ENCODE results near the gene RAB30. TPM values are rescaled to one million over a fixed set of nuclear protein-coding genes. Genes with fewer than 3 reads are reported as not detected.
A peak's percentile ranks its signal among the peaks of the same experiment; 100 is the strongest.

The RAB30 gene
- polyA plus RNA-seq, 1 donor: 5.3 TPM

DNA sequence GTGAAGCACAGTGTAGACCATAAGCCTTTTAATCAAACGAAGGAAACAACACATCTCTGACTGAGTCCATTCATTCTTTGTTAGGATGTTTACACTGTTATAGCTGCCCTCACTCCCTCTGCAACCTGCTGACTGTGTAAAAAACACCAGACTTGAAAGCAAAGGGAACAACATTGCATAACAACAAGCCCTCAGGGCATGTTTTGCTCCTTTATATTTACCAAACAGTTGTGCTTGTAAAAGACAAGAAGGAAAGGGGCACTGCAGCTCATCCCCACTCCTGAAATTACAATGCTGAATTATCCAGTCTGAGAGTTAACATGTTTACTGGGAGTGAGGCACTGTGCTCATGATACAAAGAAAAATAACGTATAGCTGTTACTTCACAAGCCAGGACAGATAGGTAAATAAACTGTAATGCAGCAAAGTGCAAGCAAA, 46.4 kb downstream of the RAB30 start:
- H3K27ac ChIP-seq (ENCODE audit: low read length): no peak overlapping the region
- H3K9me3 ChIP-seq (ENCODE audit: control insufficient read depth, low read depth, low read length): no peaks in the 10 kb centered on the region
- peaks cover 6% of the 10 kb centered on the region for H3K4me1 ChIP-seq (ENCODE audit: control insufficient read depth, insufficient read depth, low read length)
- no CpG with 5 or more reads among the region's 2 CpGs for WGBS (ENCODE audit: insufficient coverage, low lambda C conversion rate)
- no peak for DNase-seq
- H3K4me3 ChIP-seq (ENCODE audit: low read length): no peak overlapping the region
- H3K36me3 ChIP-seq (ENCODE audit: control insufficient read depth, insufficient read depth, low read length): no peaks in the 10 kb centered on the region
- H3K27me3 ChIP-seq (ENCODE audit: control insufficient read depth, insufficient read depth, low read length): no peaks in the 10 kb centered on the region

DNA sequence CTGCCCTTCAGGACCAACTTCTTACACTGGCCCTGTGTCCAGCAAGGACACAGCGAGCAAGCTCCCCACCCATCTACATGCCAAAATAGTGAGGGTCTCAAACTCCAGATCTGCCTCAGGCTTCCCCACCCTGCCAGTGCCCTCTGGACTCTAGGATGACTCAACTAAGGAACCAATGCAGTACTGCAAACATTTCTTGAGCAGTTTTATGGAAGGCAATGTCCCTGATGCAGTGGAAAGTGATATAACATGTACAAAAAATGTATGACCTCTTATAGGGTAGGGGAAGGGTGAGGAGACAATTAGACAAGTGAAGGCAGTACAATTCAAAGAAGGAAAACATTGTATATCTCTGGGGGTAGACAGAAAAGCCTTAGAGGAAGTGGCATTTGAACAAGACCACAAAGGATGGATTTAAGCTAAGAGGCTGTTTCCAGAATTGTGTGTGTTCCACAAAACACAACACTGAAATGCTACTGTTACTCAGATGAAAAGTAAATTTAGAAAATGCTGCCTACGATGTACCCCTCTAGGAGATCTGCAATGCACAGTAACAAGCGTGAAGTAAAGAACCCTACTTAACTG, 47.3 kb downstream of the RAB30 start:
- no peaks in the 10 kb centered on the region for H3K27me3 ChIP-seq (ENCODE audit: control insufficient read depth, insufficient read depth, low read length)
- no peak overlapping the region for H3K27ac ChIP-seq (ENCODE audit: low read length)
- DNase-seq: peak in 1 of 2 donors; percentile 49
- no peak overlapping the region for H3K4me3 ChIP-seq (ENCODE audit: low read length)
- no CpG with 5 or more reads among the region's 3 CpGs for WGBS (ENCODE audit: insufficient coverage, low lambda C conversion rate)
- H3K4me1 ChIP-seq (ENCODE audit: control insufficient read depth, insufficient read depth, low read length): peaks cover 6% of the 10 kb centered on the region
- no peaks in the 10 kb centered on the region for H3K9me3 ChIP-seq (ENCODE audit: control insufficient read depth, low read depth, low read length)
- H3K36me3 ChIP-seq (ENCODE audit: control insufficient read depth, insufficient read depth, low read length): no peaks in the 10 kb centered on the region

DNA sequence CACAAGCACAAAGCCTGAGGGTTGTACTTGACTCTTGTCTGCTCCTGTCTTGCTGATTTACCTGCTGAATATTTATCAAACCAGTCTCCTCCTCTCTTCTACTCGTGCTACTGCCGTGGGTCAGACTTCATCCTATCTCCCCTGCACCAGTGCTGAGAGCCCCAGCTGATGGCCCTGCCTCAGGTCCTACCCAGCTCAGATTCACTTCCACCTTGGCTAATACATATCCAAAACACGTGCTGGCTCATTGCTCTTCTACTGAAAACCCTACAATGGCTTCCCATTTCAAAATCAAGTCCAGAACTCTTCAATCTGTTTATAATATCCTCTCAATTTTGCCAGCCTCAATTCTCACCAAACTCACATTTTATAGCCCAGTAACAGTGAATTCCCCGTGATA, 48.3 kb downstream of the RAB30 start:
- WGBS (ENCODE audit: insufficient coverage, low lambda C conversion rate): no CpG with 5 or more reads among the region's 4 CpGs
- no peaks in the 10 kb centered on the region for H3K27me3 ChIP-seq (ENCODE audit: control insufficient read depth, insufficient read depth, low read length)
- DNase-seq: no peak
- H3K4me3 ChIP-seq (ENCODE audit: low read length): no peak overlapping the region
- no peaks in the 10 kb centered on the region for H3K36me3 ChIP-seq (ENCODE audit: control insufficient read depth, insufficient read depth, low read length)
- no peaks in the 10 kb centered on the region for H3K9me3 ChIP-seq (ENCODE audit: control insufficient read depth, low read depth, low read length)
- H3K27ac ChIP-seq (ENCODE audit: low read length): no peak overlapping the region
- peaks cover 6% of the 10 kb centered on the region for H3K4me1 ChIP-seq (ENCODE audit: control insufficient read depth, insufficient read depth, low read length)

DNA sequence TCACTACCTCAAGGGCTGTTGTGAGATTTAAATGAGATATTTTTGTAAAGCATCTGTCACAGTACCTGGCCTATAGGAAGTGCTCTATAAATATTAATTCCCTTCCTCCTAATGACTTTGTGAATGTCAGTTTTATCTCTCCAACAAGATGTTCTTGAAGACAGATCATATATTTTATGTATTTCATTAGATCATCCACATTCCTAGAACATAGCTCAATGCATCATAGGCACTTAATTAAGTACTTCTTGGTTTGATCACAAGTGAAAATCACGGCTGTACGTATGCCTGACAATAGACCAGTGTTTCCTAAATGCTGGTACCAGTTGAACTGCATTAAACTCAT, 49.9 kb downstream of the RAB30 start:
- Histone ChIP-seq H3K27me3 (ENCODE audit: control insufficient read depth, insufficient read depth, low read length) (no peaks in the 10 kb centered on the region), H3K4me1 (ENCODE audit: control insufficient read depth, insufficient read depth, low read length) (peaks cover 6% of the 10 kb centered on the region), H3K4me3 (ENCODE audit: low read length) (no peak overlapping the region), H3K36me3 (ENCODE audit: control insufficient read depth, insufficient read depth, low read length) (no peaks in the 10 kb centered on the region), H3K9me3 (ENCODE audit: control insufficient read depth, low read depth, low read length) (no peaks in the 10 kb centered on the region), H3K27ac (ENCODE audit: low read length) (no peak overlapping the region)
- no CpG with 5 or more reads among the region's 2 CpGs for WGBS (ENCODE audit: insufficient coverage, low lambda C conversion rate)
- DNase-seq: no peak

DNA sequence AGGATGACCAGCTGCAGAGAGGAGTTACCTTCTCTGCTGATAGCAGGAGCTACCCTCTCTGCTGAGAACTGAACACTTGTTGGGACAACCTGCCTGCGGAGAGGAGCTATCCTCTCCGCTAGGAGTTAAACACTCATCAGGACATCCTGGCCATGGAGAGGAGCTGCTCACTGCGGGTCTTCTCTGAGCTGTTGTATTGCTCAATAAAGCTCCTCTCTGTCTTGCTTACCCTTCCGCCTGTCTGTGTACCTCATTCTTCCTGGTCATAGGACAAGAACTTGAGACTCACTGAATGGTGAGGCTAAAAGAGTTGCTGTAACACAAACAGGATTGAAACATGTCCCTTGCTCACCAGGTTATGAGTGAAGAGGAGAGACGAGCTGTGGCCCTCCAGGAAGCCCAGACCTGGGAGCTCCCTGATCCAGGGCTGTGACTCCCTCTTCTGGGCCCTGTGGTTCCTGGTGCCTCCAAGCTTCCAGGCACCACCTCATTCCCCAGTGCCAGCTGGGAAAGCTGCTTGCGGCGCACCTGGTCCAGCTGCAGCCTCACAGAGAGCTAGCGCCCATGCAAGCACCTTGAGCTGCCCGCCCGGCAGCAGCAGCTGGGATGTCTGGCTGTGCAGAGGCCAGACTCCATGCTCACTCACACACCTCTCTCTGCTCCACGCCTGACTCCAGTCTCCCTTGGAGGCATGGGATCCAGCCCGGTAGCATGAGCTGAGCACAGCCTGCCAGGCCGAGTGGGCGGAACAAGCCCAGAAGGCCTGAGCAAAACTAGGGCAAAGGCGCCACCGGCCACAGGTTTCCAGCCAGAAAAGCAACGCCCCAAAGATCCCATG, 50.5 kb downstream of the RAB30 start:
- Histone ChIP-seq H3K9me3 (ENCODE audit: control insufficient read depth, low read depth, low read length) (no peaks in the 10 kb centered on the region), H3K27ac (ENCODE audit: low read length) (no peak overlapping the region), H3K27me3 (ENCODE audit: control insufficient read depth, insufficient read depth, low read length) (no peaks in the 10 kb centered on the region), H3K36me3 (ENCODE audit: control insufficient read depth, insufficient read depth, low read length) (no peaks in the 10 kb centered on the region), H3K4me1 (ENCODE audit: control insufficient read depth, insufficient read depth, low read length) (peaks cover 6% of the 10 kb centered on the region), H3K4me3 (ENCODE audit: low read length) (no peak overlapping the region)
- no peak for DNase-seq
- WGBS (ENCODE audit: insufficient coverage, low lambda C conversion rate): 100% methylated on average over 1 of the region's 17 CpGs

DNA sequence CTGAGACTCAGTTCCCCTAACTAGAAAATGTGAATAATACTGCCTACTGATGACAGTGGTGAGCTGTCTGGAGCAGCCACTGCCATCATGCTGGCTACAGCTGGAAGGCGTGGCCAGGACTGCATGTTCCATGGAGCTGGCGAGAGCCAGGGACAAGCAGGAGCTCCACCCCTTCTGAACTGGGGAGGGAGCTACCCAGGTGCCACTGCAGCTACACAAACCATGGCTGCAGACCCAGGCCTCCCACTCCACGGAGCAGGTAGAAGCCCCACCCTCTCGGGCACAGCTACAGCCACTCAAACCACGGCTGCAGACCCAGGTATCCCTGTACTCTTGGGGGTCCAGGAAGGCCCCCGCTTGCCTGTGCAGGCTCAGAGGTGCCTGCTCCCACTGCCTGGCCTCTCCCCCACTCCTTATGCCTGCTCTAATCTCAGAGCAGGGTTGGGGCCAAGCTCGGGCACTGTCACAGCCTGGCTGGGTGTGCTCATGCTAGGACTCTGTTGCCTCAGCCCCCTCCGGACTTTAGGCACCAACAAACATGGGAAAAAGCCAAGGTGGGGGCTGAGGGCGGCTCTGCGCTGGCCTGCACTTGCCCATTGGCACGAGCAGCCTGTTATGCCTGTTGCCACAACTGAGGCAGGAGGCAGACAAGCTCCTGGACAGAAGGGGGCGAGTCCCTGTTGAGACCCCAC, 51.7 kb downstream of the RAB30 start:
- WGBS (ENCODE audit: insufficient coverage, low lambda C conversion rate): no CpG with 5 or more reads among the region's 12 CpGs
- Histone ChIP-seq H3K27ac (ENCODE audit: low read length) (no peak overlapping the region), H3K27me3 (ENCODE audit: control insufficient read depth, insufficient read depth, low read length) (no peaks in the 10 kb centered on the region), H3K36me3 (ENCODE audit: control insufficient read depth, insufficient read depth, low read length) (no peaks in the 10 kb centered on the region), H3K4me1 (ENCODE audit: control insufficient read depth, insufficient read depth, low read length) (peaks cover 6% of the 10 kb centered on the region), H3K4me3 (ENCODE audit: low read length) (no peak overlapping the region), H3K9me3 (ENCODE audit: control insufficient read depth, low read depth, low read length) (no peaks in the 10 kb centered on the region)
- no peak for DNase-seq

DNA sequence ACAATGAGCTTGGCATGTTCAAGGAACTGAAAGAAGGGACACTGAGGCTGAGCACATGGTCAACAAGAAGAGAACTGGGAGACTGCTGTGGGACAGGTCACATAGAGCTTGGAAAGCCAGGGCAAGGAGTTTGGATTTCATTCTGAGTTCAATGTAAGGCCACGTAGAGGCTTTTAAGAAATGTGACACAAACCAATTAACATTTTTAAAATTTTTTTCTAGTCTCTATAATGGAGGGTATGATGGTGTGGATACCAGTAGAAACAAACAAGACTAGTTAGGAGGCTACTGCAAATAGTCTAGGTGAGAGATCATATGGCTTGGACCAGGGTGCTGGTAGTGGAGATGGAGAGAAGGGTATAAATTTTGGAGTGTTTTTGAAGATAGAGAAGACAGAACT, 56.7 kb downstream of the RAB30 start:
- H3K27ac ChIP-seq (ENCODE audit: low read length): no peak overlapping the region
- H3K4me3 ChIP-seq (ENCODE audit: low read length): no peak overlapping the region
- no peaks in the 10 kb centered on the region for H3K9me3 ChIP-seq (ENCODE audit: control insufficient read depth, low read depth, low read length)
- H3K4me1 ChIP-seq (ENCODE audit: control insufficient read depth, insufficient read depth, low read length): no peaks in the 10 kb centered on the region
- no CpG with 5 or more reads among the region's 1 CpG for WGBS (ENCODE audit: insufficient coverage, low lambda C conversion rate)
- DNase-seq: no peak
- H3K36me3 ChIP-seq (ENCODE audit: control insufficient read depth, insufficient read depth, low read length): no peaks in the 10 kb centered on the region
- no peaks in the 10 kb centered on the region for H3K27me3 ChIP-seq (ENCODE audit: control insufficient read depth, insufficient read depth, low read length)

DNA sequence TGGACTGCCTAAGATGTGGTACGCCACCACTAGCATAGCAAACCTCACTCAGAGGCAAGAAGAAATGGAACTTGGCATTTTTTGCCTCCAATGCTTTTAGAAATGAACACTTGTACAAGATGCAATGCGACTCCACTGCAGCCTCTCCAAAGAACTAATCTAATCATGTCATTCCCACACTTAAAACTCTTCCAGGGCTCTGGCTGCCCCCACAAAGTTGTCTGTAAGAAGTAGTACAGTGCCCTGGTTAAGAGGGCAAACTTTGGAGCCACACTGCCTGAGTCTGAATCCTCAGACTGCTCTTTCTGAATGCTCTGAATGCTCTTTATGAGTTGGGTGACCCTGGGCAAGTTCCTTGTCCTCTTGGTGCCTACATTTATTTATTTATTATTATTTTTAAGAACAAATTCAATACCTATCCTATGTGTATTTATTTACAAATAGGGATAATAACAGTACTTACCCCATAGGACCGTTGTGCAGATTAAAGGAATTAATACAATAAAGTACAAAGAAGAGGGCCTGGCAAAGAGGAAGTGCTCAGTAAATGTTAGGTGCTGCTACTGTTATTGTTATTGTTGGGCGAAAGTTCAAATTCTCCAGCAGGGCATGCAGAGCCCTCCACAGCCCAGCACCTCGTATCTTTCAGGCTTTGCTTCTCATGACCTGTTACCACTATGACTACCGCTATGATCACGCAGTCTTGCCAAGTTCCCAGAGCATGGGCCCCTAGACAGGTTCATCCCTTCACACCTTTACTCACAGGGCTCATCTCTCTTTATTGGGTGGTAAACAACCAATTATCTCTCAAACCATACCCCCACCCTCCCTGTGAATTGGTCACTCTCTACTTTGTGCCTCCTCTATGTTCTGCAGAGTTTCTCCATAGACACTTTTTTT, 59.3 kb downstream of the RAB30 start:
- Histone ChIP-seq H3K27me3 (ENCODE audit: control insufficient read depth, insufficient read depth, low read length) (no peaks in the 10 kb centered on the region), H3K4me1 (ENCODE audit: control insufficient read depth, insufficient read depth, low read length) (peaks cover 11% of the 10 kb centered on the region), H3K4me3 (ENCODE audit: low read length) (no peak overlapping the region), H3K27ac (ENCODE audit: low read length) (no peak overlapping the region), H3K36me3 (ENCODE audit: control insufficient read depth, insufficient read depth, low read length) (no peaks in the 10 kb centered on the region), H3K9me3 (ENCODE audit: control insufficient read depth, low read depth, low read length) (no peaks in the 10 kb centered on the region)
- no CpG with 5 or more reads among the region's 7 CpGs for WGBS (ENCODE audit: insufficient coverage, low lambda C conversion rate)
- no peak for DNase-seq

DNA sequence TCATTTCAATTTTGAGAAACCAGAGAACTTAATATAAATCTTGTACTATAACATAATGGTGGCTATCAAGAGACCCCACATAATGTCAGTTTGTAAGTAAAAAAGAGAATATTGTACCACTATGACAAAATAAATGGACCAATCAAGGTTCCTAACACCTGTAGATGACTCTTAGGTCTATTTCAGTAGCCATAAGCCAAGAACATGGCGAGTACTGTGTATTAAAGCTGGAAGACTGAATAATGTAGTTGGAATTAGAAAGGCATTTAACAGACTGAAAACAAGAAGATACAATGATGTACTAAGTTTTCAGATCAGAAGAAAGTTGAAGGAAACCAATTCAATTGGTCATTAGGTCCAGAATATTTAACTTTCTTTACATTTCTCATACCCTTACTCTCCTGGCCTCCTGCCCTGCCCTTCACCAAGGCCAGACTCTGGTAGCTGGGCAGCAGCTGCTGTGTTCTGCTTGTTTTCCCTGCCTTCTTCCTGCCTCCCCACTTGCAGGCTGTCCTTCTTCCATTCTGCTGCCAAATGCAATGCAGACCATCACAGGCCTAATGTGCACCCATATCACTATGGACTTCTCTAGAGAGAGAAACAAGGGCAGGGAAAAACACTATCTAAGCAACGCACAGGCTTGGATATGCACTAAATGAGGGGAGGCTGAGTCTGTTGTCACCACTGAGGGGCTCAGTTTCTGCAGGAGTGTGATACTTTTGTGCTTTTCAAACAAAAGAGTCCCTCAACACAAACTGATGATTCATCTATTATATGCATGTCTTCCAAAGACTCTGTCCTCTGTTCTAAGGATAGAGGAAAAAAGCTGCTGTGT, 60.1 kb downstream of the RAB30 start:
- H3K27me3 ChIP-seq (ENCODE audit: control insufficient read depth, insufficient read depth, low read length): no peaks in the 10 kb centered on the region
- no peaks in the 10 kb centered on the region for H3K36me3 ChIP-seq (ENCODE audit: control insufficient read depth, insufficient read depth, low read length)
- peaks cover 12% of the 10 kb centered on the region for H3K4me1 ChIP-seq (ENCODE audit: control insufficient read depth, insufficient read depth, low read length)
- H3K27ac ChIP-seq (ENCODE audit: low read length): no peak overlapping the region
- H3K4me3 ChIP-seq (ENCODE audit: low read length): no peak overlapping the region
- H3K9me3 ChIP-seq (ENCODE audit: control insufficient read depth, low read depth, low read length): no peaks in the 10 kb centered on the region
- WGBS (ENCODE audit: insufficient coverage, low lambda C conversion rate): 100% methylated on average over 1 of the region's 2 CpGs
- no peak for DNase-seq
